HepG2 (cell line): ENCODE measurements around the gene KATNB1. TPM values are rescaled to one million over a fixed set of nuclear protein-coding genes. Genes with fewer than 3 reads are reported as not detected.

Source experiments
- CERS6 ChIP-seq: sonication (generic); formaldehyde crosslinking; IDR thresholded peaks from 2 replicates; pipeline ENCODE4 v1.5.0; 2020; ENCODE audit warnings: missing genetic modification reagents
- GABPB1 ChIP-seq: IDR thresholded peaks from 2 replicates; pipeline ENCODE4 v1.6.1; 2016; ENCODE audit warnings: mild to moderate bottlenecking, missing genetic modification reagents, moderate library complexity, missing compliant biosample characterization
- GPBP1L1 ChIP-seq: sonication (generic); formaldehyde crosslinking; IDR thresholded peaks from 2 replicates; pipeline ENCODE4 v1.5.0; 2020; ENCODE audit warnings: mild to moderate bottlenecking, missing genetic modification reagents
- JUNB ChIP-seq: sonication (generic); formaldehyde crosslinking; IDR thresholded peaks from 2 replicates; pipeline ENCODE4 v1.8.0; 2022; ENCODE audit warnings: missing genetic modification reagents, mild to moderate bottlenecking, borderline replicate concordance
- MIER3 ChIP-seq: IDR thresholded peaks from 2 replicates; pipeline ENCODE4 v1.6.1; 2016; ENCODE audit warnings: missing compliant biosample characterization, borderline replicate concordance
- MYPOP ChIP-seq: sonication (generic); formaldehyde crosslinking; IDR thresholded peaks from 2 replicates; pipeline ENCODE4 v1.8.1; 2023; ENCODE audit warnings: mild to moderate bottlenecking, moderate library complexity, missing genetic modification reagents
- NBN ChIP-seq: fragments of 450-650 bp; conservative IDR thresholded peaks from 2 replicates; pipeline ENCODE4 v1.6.1; 2017
- PAWR ChIP-seq: sonication (generic); formaldehyde crosslinking; IDR thresholded peaks from 2 replicates; pipeline ENCODE4 v1.4.0; 2020; ENCODE audit warnings: missing genetic modification reagents, mild to moderate bottlenecking, borderline replicate concordance
- ZKSCAN1 ChIP-seq: fragments of 150-350 bp; IDR thresholded peaks from 2 replicates; pipeline ENCODE4 v1.6.1; 2014; ENCODE audit warnings: low read length
- ZMAT3 ChIP-seq: sonication (generic); formaldehyde crosslinking; conservative IDR thresholded peaks from 2 replicates; pipeline ENCODE4 v1.7.0; 2021; ENCODE audit warnings: missing genetic modification reagents
- ZNF142 ChIP-seq: sonication (generic); formaldehyde crosslinking; IDR thresholded peaks from 2 replicates; pipeline ENCODE4 v1.4.0; 2020; ENCODE audit warnings: missing genetic modification reagents
- ZNF225 ChIP-seq: sonication (generic); formaldehyde crosslinking; IDR thresholded peaks from 2 replicates; pipeline ENCODE4 v1.4.0; 2020; ENCODE audit warnings: mild to moderate bottlenecking, missing genetic modification reagents
- ZNF562 ChIP-seq: sonication (generic); formaldehyde crosslinking; IDR thresholded peaks from 2 replicates; pipeline ENCODE4 v1.8.0; 2022; ENCODE audit warnings: missing genetic modification reagents, borderline replicate concordance
- ZNF614 ChIP-seq: IDR thresholded peaks from 2 replicates; pipeline ENCODE4 v1.6.1; 2018; ENCODE audit warnings: missing biosample characterization, missing genetic modification reagents, inconsistent platforms, borderline replicate concordance
- ZZZ3 ChIP-seq: sonication (generic); formaldehyde crosslinking; IDR thresholded peaks from 2 replicates; pipeline ENCODE4 v1.4.0; 2020; ENCODE audit warnings: missing genetic modification reagents, mild to moderate bottlenecking, borderline replicate concordance
- polyA plus RNA-seq, 8 experiments: library from polyadenylated mRNA; depleted of rRNA in 3 of 8; stranded (reverse) in 7 of 8; unstranded in 1 of 8; fragments of >200 nt; fragmentation: Illumina TruSeq in 4 of 8; extraction: Trizol in 4 of 8; gene quantifications; 2 replicates each; pipeline versions ENCODE4 v1.2.1 to v1.2.3, GENCODE V29; 2011 to 2016; ENCODE audit warnings: low read depth in 4 of 8, missing spikeins in 1 of 8, mixed read lengths in 1 of 8; ENCODE audit not compliant: insufficient read depth in 1 of 8
- total RNA-seq, 5 experiments: library from RNA; depleted of rRNA; stranded (reverse); fragments of >200 nt; fragmentation: Illumina TruSeq; extraction: Trizol; gene quantifications; 2 replicates each; pipeline ENCODE4 v1.2.3, GENCODE V29; 2016; ENCODE audit warnings: low read depth in 1 of 5

KATNB1 gene
- total and polyA plus RNA-seq, 2 of the 13 experiments (the other 11 are each of a cell fraction or from before 2014, with no cell fraction given) = 31.5 to 43.5 TPM

- TF ChIP-seq CERS6 (CRISPR knock-in tag) (no peak), ZNF614 (no peak; the same call in 1 of the 2 replicates), ZKSCAN1 (no peak), PAWR (no peak), NBN (no peak), ZNF562 (CRISPR knock-in tag) (no peak), ZNF225 (CRISPR knock-in tag) (no peak), ZNF142 (CRISPR knock-in tag) (no peak), ZMAT3 (CRISPR knock-in tag) (no peak), MYPOP (no peak), GPBP1L1 (CRISPR knock-in tag) (no peak), JUNB (CRISPR knock-in tag) (no peak), MIER3 (peak; percentile 44), ZZZ3 (CRISPR knock-in tag) (0 out of 2 replicates have a peak, but pooled peaks have one; percentile 44), GABPB1 (no peak)
Measured at GRCh38 chr16:57704011-57704904, 31.3 kb upstream of the KATNB1 start (continued).
